Left lobe of liver (tissue), 2 donors: Measurements from ENCODE around the gene CEP192. TPM values are rescaled to one million over a fixed set of nuclear protein-coding genes. Genes with fewer than 3 reads are reported as not detected.
"Not testable (repeated sequence)": the region's sequence is repeated elsewhere in the genome, so short reads cannot be mapped to it uniquely, and the experiment has no call there.

Experiments used
- ATAC-seq: fragments of 200-7000 bp; cut with Tn5 transposase; one replicate; pipeline ENCODE4 v1.9.1; 2020; ENCODE audit warnings: mild to moderate bottlenecking, moderate library complexity
- DNase-seq: peaks from one replicate; pipeline ENCODE4 v3.0.0-alpha.2; 2020; ENCODE audit warnings: low spot score
- total RNA-seq: library from RNA; stranded (reverse); gene quantifications from one replicate; pipeline ENCODE4 v1.2.1, GENCODE V29; 2021
- donor health status: DM: no; HTN: no; CAD: no; lungs with moderate emphysema.
- donor health status: DM: no; HTN: yes; CAD: no.

The CEP192 gene
- total RNA-seq, 1 donor from 2014 or later, result 9.5 TPM

DNA sequence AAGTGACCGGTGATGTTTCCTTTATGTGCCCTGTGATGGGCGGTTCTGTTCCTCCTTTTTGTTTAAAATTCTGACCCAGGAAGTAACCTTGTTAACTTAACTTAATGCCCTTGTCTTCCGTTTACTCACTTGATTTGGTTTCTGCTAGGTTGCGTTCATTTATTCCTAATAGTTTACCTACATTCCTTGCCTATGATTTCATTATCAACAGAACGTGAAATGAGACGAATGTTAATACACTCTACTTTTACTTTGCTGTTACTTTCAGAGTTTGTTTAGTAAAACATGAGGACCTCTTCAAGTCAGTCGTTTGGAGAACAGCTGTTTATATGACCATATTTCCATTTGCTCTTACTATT lies 638 bp downstream of the CEP192 start:
- ATAC-seq (no peak), DNase-seq (no peak)

DNA sequence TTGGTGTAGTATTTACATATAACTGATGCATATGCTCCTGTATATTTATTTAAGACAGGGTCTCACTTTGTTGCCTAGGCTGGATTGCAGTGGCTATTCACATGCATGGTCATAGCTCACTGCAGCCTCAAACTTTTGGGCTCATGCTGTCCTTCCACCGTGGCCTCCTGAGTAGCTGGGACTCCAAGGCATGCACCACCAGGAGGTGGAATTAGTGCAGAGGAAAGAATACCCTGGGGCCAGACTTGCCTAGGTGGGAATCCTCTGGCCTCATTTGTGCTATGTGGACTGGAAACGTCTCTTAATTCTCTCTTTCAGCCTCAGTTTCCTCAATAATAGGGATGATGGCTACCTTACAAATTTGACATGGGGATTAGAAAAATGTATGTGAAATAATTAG lies 2.3 kb downstream of the CEP192 start:
- ATAC-seq (no peak), DNase-seq (no peak)

DNA sequence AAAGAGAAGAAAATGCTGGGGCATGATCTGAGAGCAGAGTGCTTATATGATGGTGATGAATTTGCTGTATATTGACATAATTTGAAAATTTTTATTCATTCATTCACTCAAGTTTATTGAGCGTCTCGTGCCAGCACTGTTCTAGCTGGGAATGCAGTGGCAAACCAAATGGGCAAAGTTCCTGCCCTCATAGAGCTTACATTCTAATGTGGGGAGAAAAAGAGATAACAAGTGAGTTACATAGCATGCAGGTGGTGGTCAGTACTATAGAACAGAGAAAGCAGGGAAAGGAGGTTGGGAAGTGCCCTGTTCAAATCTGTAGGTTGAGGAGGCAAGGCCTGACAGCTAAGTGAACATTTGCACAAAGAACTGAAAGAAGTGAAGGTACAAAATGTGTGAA lies 4.3 kb downstream of the CEP192 start:
- no peak for DNase-seq
- ATAC-seq, result no peak

DNA sequence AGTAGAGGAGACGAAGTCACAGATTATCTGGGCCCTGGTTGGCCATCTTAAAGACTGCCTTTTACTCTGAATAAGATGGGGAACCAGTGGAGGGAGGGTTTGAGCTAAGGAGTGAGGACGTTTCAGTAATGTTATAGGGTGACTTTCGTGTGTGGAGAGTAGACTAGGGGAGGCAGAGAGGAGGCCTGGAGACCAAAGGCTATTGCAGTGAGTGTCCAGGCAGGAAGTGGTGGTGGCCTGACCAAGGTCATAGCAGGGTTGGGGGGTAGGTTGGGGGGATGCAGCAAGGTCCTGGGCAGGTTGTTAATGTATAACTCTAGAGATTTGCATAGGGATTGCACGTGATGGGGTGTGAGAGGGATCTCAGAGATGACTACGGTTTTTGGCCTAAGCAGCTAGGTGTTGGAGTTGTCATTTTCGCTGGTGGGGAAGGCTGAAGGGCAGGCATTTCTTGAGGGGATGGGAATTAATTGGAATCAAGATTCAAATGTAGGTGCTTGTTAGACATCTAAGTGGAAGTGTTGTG lies 4.9 kb downstream of the CEP192 start:
- DNase-seq (no peak), ATAC-seq (no peak)

DNA sequence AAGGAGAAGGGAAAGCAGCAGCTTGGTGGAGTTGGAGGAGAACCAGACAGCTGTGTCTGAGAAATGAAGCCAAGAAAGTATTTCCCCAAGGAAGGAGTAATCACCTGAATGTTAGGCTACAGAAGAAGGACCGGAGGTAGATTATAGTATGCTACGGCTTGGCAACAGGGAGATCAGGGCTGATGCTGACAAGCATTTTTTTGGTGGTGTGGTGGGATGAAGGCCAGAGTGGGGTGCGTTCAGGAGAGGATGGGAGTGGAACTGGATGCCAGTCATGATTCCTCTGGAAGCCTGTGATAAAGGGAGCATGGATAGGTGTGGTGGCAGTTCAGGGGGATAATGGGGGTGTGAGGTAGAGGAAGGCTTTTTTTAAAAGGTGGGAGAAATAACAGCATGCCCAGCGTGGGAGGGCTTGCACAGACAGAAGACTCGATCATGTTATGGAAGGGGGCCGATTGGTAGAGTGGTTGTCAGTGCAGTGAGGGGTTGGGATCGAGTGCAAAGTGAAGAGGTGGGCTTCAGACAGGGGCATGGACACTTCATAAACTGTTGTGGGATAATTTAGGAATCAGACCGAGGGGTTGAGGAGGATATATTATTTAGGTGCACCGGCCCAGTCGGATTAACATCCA lies 5.6 kb downstream of the CEP192 start:
- ATAC-seq, result no peak
- DNase-seq, result no peak

DNA sequence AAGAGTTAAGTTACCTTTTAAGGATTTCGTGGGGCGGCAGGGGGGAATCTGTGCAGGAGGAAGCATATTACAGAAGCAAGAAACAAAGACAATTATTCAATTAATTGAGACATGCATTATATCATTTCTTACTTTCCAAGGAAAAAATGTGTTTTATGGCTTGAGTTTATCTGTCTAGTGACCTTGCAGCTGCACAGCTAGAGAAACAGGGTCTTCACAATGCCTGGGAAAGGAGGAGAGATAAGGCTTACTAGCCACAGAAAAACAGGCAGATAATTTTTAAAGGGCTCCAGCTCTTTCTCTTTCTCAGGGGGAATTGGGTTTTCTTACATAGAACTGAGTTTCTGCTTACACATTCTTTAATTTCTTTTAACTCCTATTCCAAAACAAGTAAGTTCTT lies 6.2 kb downstream of the CEP192 start:
- not testable (repeated sequence) for ATAC-seq, DNase-seq

DNA sequence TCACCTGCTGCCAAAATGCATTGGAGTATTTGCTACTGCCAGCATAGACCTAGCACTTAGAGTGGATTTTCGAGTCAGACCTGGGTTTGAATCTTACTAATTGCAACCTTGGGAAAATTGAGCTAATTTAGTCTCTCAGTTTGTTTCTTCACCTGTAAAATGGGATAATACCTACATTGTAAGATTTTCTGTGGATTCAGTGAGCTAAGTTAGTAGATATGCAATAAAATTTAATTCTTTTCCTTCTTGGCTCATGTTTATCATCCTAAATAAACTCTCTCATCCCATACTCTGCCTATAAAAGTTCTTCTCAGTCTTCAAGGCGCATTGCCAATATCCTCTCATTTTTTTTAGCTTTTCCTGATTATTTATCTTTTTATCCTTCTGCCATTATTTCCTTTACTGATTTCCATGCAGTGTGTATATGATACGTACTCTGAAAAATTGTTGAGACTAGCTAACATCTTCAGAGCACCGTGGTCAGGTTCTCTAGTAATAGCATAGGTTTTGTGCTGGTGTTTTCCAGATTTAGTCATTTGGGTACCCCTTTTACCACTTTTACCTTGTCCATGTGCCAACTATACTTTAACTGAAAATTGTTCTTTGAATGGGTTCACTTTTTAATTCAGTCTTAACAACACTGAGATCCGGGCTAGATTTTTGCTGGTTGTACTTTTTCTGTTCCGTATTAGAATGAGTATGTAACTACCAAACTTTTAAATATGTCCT lies 7.3 kb downstream of the CEP192 start:
- ATAC-seq (no peak), DNase-seq (no peak)

DNA sequence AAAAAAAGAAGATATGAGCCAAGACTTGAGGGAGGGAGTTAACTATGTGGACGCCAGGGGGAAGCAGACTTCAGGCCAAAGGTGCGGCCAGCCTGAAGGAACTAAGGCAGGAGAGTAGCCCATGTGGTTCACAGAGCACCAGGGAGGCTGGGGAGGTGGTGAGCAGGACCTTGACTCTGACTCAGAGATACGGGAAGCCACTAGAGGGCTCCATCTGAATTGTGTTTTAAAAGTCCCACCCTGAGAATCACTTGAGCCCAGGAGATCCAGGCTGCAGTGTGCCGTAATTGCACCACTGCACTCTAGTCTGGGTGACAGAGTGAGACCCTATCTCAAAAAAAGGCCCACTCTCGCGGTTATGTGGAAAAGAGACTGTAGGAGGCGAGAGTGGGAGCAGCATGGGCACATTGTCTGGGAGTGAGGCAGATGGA lies 12.3 kb downstream of the CEP192 start:
- DNase-seq, result no peak
- ATAC-seq, result peak; percentile 83

DNA sequence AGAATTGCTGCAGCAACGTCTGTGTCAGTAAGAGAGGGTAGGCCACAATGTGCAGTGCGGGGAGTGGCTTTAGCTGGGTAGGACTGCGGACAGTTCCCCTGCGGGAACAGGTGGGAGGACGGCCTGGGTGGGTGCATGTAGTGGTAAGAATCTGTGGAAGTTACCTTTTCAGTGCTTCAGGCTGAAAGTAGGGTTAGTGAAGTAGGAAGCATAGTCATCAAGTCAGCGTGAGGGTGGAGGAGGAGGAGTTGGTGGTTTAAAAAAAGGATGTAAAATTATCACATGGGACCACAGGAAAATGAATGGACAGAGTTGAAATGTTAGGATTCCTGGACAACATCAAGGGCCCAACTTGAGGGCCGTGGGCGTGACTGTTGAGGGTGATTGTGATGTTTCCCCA lies 13.2 kb downstream of the CEP192 start:
- DNase-seq, result no peak
- no peak for ATAC-seq

DNA sequence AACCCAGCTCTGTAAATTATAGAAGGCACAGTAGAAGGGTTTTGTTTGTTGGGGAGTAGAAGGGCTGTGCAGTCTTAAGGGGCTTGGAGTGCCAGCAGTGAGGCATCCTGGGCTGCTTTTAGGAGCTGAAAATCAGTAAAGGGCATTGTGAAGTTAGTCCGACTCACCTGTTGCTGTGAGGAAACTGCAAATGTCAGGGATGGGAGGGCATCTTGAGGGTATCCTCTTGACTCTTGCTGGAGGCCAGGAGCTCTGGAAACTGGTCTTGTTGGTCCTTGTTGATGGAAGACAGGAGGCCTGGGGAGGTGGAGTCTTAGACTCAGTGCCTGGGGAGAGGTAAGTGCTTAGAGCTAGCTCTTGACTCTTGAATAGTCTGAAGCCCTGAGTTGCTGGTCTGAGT lies 14.1 kb downstream of the CEP192 start:
- no peak for DNase-seq
- ATAC-seq, result no peak

DNA sequence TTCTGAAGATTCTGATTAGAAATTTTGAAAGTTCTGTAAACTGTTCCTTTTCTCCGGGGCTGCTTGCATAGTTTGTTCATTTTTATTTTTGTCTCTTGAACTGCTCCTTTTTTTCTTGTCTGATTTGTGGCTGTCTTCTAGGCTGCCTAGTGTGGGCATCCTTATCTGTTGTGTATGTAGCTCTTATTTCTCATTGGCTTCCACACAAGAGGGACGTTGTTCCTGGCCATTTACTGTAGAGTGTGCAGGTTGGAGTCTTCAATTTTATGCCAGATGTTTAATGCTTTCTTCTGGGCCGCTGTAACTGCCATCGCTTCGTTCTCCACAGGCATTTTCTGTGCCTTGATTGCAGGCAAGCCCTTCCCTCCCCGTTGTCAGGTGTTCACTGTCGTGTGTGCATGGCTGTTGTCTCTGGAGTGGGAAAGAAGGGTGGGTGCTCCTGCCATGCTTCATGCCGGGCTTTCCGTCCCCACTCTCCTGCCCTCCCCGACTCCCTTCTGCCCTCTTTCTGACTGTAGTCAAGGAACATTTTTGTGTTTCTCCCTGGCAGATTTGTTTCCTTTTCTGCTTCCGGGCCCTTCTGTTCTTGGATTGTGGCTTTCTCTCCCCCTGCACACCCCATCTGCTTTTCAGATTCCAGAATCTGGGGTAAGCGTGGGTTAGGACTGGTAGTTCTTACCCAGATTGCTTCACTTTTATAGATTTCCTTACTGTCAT lies 15.5 kb downstream of the CEP192 start:
- ATAC-seq (no peak), DNase-seq (no peak)

DNA sequence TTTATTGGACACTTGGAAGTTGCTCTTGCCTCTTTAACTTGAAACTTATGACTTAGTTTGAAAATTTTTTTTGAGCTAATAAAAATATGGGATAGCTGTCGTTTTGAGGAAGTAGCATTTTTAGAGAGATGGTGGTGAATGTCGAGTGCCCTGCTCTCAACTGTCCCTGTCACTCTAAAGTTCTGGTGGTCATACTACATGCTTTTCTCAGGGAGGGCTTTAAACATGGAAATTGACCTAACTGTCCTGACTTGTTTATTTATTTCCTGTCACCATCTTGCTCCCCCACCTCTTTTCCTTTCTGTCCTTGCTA lies 16.0 kb downstream of the CEP192 start:
- ATAC-seq, result no peak

DNA sequence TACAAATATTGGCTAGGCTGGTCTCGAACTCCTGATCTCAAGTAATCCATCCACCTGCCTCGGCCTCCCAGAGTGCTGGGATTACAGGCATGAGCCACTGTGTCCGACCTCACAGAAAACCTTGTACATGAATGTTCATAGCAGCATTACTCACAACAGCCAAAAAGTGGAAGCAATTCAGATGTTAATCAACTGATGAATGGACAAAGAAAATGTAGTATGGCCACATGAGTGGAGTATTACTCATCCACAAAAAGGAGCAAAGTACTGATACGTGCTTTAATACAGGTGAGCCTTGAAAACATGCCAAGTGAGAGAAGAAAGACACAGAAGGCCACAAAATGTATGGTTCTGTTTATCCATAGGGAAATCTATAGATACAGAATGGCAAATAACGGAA lies 20.6 kb downstream of the CEP192 start:
- ATAC-seq (no peak), DNase-seq (no peak)

More for the DNA sequence above, 16.0 kb downstream of the CEP192 start:
- no peak for DNase-seq

DNA sequence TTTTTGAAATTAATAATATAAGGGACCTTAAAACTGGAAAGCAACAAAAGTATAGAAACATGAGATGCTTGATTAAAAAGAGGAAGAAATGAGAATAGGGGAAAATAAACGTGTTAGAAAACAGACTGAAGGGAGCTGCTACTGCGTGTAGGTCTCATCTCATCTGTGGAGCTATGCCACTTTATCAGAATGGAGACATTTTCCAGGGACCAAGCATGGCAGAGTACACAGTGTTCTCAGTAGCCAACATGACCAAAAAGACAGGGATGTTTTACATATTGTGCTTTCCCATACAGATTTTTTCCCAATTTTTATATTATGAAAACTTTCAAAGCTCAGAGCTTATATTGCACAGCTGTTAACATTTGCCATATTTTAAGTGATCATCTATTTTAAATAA lies 23.1 kb downstream of the CEP192 start:
- ATAC-seq (no peak), DNase-seq (no peak)

DNA sequence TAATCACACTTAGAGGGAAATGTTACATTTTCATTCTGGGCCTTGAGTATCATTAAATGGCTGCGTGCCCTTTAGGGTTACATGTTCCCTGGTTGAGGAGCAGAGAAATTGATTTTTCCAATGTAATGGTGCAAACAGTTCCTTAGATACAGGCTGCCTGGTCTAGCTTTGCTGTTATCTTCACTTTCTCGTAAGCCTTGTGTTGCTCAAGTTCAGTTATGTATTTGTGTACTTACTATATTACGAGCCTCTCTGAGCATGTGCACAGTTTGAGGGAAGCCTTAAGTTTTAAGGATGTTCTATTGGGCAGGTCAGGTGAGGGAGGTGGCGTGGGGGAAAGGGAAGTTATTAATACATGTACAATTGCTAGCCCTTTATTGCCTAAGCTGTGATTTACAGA lies 23.7 kb downstream of the CEP192 start:
- no peak for ATAC-seq

DNA sequence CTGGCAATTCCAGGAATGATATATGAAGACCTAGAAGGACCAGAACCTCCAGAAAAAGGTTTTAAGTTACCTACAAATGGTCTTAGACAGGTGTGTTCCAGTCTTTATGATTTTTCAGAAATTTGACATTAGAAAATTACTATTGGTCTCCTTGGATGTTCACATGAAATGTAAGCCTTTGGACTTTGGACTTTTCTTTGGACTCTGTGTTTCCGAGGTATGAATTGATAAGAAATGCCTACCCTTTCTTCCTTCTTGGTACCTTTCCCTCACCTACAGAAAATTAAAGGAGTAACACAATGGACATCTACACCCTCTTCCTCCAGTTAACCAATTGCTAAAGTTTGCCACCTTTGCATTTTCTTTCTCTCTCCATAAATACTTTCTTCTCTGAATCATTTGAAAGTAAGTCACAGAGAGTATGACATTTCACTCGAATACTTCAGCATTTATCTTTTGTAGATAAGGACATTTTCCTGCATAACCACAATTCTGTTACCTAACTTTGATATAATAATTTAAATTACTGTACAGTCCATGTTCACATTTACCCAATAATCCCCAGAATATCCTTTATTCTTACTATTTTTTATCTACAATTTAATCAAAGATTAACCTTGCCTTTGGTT lies 26.2 kb downstream of the CEP192 start:
- ATAC-seq (no peak), DNase-seq (no peak)

More for the DNA sequence above, 23.7 kb downstream of the CEP192 start:
- DNase-seq, result no peak

DNA sequence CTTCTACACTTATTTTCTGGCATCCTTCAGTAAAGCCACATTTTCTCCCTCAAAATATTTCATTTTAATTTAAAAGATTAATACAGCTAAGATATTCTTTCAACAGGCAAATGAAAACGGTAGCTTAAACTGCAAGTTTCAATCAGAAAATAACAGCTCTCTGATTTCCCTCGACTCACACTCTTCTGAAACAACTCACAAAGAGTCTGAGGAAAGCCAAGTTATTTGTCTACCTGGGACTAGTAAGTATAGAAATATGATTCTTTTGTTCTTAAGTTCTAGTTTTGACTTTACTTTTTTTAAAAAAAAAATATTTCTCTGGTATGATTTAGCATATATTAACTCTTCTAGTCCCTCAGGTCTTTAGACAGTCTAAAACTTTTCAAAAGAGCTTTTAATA lies 27.2 kb downstream of the CEP192 start:
- no peak for ATAC-seq
- DNase-seq, result no peak

DNA sequence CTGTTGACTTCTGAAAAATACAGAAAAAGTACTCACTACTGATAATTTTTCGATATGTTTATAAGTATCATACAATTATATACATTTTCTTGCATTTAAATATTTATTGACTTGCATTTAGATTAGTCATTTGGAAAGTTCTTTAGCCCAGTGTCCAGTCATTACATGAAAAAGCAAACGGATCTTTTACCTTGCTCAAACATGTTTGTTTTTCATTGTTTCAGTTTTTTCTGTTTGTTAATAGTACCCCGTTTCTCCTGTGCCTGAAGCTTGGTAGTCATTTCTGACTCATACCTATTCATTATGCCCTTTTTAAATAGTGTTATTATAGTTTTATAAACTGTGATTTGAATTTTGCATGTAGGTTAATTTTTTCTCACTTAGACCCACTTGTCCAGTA lies 28.1 kb downstream of the CEP192 start:
- ATAC-seq (no peak), DNase-seq (no peak)

DNA sequence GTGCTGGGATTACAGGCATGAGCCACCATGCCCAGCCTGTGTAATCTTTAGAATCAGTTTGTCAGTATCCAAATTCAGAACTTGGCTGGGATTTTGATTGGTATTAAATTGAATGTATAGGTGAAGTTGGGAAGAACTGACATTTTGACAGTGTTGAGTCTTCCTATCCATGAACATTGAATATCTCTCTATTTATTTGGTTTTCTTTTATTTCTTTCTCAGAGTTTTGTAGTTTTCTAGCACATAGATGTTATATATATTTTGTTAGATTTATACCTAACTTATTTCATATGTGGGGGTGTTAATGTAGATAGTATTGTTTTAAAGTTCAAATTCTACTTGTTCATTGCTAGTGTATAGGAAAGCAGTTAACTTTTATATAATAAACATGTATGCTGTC lies 31.5 kb downstream of the CEP192 start:
- no peak for ATAC-seq

DNA sequence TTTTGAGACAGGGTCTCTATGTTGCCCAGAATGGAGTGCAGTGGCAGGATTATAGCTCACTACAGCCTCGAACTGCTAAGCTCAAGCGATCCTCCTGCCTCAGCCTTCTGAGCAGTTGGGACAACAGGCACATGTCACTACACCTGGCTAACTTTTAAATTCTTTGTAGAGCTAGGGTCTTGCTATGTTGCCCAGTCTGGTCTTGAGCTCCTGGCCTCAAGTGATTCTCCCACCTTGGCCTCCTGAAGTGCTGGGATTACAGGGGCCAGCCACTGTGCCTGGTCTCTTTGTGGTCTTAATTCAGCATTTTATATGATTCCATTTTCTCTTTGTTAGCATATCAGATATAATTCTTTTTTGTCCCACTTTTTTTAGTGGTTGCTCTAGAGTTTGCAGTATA lies 34.1 kb downstream of the CEP192 start:
- DNase-seq, result no peak
- no peak for ATAC-seq

More for the DNA sequence above, 31.5 kb downstream of the CEP192 start:
- no peak for DNase-seq

DNA sequence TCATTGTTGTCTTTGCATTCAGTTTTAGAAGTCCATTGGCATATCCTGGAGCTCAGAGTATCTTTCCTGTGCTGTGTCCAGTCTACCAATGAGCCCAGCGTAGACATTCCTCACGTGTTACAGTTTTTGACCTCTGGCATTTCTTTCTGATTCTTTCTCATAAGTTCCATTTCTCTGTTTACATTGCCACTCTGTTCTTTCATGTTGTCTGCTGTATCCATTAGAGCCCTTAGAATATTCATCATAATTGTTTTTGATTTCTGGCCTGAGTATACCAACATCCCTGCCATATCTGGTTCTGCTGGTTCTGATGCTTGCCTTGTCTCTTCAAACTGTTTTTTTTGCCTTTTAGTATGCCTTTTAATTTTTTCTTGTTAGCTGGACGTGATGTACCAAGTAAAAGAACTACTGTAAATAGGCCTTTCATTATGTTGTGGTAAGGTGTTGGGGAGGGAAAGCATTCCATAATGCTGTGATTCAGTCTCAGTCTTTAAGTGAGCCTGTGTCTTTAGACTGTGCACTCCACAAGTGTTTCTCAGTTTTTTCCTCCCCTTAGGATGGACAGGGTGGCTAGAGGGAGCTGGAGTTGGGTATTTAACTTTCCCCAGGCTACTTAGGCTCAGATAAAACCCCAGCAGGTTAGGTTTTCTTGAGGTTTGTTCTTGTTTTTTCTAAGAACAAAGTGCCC lies 35.6 kb downstream of the CEP192 start:
- ATAC-seq (no peak), DNase-seq (no peak)
